Measurements from ENCODE around the gene MYD88.
"Not testable (repeated sequence)": the region's sequence is repeated elsewhere in the genome, so short reads cannot be mapped to it uniquely, and the experiment has no call there.

GRCh38 chr3:38134517-38135143 lies 3.8 kb upstream of the MYD88 start:
- not testable (repeated sequence) for TF ChIP-seq POLR2AphosphoS5 (IDR thresholded peaks at IDR 0.05; ENCODE audit: low read depth, low read length); POLR2A (IDR thresholded peaks at IDR 0.05; ENCODE audit: borderline replicate concordance, extremely low read depth, insufficient read depth, insufficient read length); CTCF (IDR thresholded peaks at IDR 0.05 in 2 of 3, conservative IDR thresholded peaks at IDR 0.05 in 1 of 3; ENCODE audit: borderline replicate concordance in 1 of 3, insufficient read depth in 1 of 3, low read depth in 2 of 3, low read length in 2 of 3); EZH2 (IDR thresholded peaks at IDR 0.05); YY1 (IDR thresholded peaks at IDR 0.05; ENCODE audit: extremely low read depth, insufficient replicate concordance, low read depth, low read length); JUND (IDR thresholded peaks at IDR 0.05)
